DOHH2 (cell line): ENCODE results near the gene ZFAND3.

Experiments used
- EZH2phosphoT487 ChIP-seq: fragments of 200-600 bp; sonication (generic); IDR thresholded peaks from 2 replicates; pipeline ENCODE4 v1.6.1; 2017; ENCODE audit warnings: borderline replicate concordance, mild to moderate bottlenecking, antibody characterized with exemption, low read length, moderate library complexity, mixed read lengths
- TF ChIP-seq, protein P1 (sequence below): fragments of 200-600 bp; sonication (generic); IDR thresholded peaks from one replicate; pipeline ENCODE4 v1.5.1; 2014; ENCODE audit warnings: antibody characterized with exemption, mild to moderate bottlenecking, low read depth, low read length; ENCODE audit not compliant: poor library complexity, severe bottlenecking

DNA sequence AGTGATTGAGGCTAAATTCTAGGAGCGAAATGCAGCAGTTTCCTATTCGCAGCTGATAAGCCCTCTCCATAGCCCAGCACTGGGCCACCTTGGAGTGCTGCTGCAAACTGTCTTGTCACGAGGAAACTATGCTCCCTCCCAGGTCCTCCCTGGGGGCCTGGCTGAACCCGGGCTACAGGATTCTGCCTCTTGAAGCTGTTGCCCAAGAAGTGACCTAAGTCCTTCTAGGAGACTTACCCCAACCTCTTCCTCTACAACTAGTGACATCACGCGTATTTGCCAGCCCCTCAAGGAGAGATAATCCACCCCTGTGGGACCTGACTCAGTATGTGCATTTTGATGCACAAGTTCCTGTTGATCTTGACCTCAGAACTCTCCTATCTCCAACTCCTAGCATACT lies 26.5 kb upstream of the ZFAND3 start:
- TF ChIP-seq, protein P1, sequence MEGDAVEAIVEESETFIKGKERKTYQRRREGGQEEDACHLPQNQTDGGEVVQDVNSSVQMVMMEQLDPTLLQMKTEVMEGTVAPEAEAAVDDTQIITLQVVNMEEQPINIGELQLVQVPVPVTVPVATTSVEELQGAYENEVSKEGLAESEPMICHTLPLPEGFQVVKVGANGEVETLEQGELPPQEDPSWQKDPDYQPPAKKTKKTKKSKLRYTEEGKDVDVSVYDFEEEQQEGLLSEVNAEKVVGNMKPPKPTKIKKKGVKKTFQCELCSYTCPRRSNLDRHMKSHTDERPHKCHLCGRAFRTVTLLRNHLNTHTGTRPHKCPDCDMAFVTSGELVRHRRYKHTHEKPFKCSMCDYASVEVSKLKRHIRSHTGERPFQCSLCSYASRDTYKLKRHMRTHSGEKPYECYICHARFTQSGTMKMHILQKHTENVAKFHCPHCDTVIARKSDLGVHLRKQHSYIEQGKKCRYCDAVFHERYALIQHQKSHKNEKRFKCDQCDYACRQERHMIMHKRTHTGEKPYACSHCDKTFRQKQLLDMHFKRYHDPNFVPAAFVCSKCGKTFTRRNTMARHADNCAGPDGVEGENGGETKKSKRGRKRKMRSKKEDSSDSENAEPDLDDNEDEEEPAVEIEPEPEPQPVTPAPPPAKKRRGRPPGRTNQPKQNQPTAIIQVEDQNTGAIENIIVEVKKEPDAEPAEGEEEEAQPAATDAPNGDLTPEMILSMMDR: no peak
- no peak for TF ChIP-seq EZH2phosphoT487
